Neural crest cell (in vitro differentiated cells): ENCODE measurements around the gene PLEKHH3. TPM values are rescaled to one million over a fixed set of nuclear protein-coding genes. Genes with fewer than 3 reads are reported as not detected.

Source experiments
- DNase-seq: peaks from one replicate; pipeline ENCODE4 v3.0.0; 2021; ENCODE audit warnings: low read depth, mixed read lengths, low spot score
- H3K27ac Mint-ChIP-seq: one replicate; pipeline ENCODE4 v1.8.0; 2021; ENCODE audit warnings: mild to moderate bottlenecking, mixed read lengths; ENCODE audit not compliant: unreplicated experiment
- H3K27me3 Mint-ChIP-seq: 2 replicates; pipeline ENCODE4 v1.8.0; 2021; ENCODE audit warnings: low read depth, mild to moderate bottlenecking, mixed read lengths
- H3K36me3 Mint-ChIP-seq: 2 replicates; pipeline ENCODE4 v1.8.0; 2021; ENCODE audit warnings: low read depth, mild to moderate bottlenecking, mixed read lengths
- H3K4me1 Mint-ChIP-seq: 2 replicates; pipeline ENCODE4 v1.8.0; 2021; ENCODE audit warnings: mixed read lengths
- H3K4me3 Mint-ChIP-seq: one replicate; pipeline ENCODE4 v1.8.0; 2021; ENCODE audit warnings: mild to moderate bottlenecking, mixed read lengths
- H3K9me3 Mint-ChIP-seq: 2 replicates; pipeline ENCODE4 v1.8.0; 2021; ENCODE audit warnings: mixed read lengths
- total RNA-seq: library from RNA; stranded (reverse); gene quantifications from 2 replicates; pipeline ENCODE4 v1.2.1, GENCODE V29; 2021
- TF ChIP-seq, protein P1 (sequence below): fragments of 200-600 bp; sonication (generic); conservative IDR thresholded peaks from 2 replicates; pipeline ENCODE4 v1.5.0; 2021; ENCODE audit warnings: antibody characterized with exemption, mild to moderate bottlenecking

PLEKHH3 gene
- total RNA-seq, 1 donor from 2014 or later = 20.8 TPM

DNA sequence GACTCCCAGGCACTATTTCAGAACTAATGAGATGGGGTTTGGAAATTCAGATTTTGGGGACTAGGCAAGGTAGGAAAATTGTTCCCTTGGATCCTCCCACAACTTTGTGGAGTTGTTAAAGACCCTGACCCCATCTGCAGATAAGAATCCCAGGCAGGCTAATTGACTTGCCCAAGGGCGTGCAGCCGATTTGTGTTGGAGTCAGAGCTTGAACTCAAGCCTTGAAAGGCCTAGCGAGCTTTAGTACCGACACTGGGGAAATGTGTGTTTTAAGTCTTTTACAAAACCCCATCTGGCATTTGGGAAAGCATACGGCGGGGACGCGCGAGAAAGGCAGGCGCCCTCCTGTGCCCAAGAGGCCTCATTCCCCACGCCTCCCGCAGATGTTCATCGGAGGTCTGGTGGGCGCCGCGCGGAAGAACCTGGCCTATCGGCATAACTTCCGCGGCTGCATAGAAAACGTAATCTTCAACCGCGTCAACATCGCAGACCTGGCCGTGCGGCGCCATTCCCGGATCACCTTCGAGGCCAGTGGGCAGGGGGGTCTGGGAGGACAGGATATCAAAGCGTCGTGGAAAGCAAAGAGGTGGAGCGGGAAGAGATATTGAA lies 9.8 kb upstream of the PLEKHH3 start:
- TF ChIP-seq, protein P1, sequence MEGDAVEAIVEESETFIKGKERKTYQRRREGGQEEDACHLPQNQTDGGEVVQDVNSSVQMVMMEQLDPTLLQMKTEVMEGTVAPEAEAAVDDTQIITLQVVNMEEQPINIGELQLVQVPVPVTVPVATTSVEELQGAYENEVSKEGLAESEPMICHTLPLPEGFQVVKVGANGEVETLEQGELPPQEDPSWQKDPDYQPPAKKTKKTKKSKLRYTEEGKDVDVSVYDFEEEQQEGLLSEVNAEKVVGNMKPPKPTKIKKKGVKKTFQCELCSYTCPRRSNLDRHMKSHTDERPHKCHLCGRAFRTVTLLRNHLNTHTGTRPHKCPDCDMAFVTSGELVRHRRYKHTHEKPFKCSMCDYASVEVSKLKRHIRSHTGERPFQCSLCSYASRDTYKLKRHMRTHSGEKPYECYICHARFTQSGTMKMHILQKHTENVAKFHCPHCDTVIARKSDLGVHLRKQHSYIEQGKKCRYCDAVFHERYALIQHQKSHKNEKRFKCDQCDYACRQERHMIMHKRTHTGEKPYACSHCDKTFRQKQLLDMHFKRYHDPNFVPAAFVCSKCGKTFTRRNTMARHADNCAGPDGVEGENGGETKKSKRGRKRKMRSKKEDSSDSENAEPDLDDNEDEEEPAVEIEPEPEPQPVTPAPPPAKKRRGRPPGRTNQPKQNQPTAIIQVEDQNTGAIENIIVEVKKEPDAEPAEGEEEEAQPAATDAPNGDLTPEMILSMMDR = no peak
- no peak for DNase-seq
- H3K4me3 Mint-ChIP-seq = no peak overlapping the region
- H3K9me3 Mint-ChIP-seq = no peaks in the 10 kb centered on the region
- H3K27me3 Mint-ChIP-seq = peaks cover 5% of the 10 kb centered on the region
- H3K36me3 Mint-ChIP-seq = peaks cover 7% of the 10 kb centered on the region
- H3K27ac Mint-ChIP-seq = no peak overlapping the region
- peaks cover 27% of the 10 kb centered on the region for H3K4me1 Mint-ChIP-seq

- H3K4me3 Mint-ChIP-seq = peak overlapping the region; percentile 64
- no peaks in the 10 kb centered on the region for H3K9me3 Mint-ChIP-seq
- no peak overlapping the region for H3K27ac Mint-ChIP-seq
- DNase-seq = no peak
- H3K4me1 Mint-ChIP-seq = peaks cover 32% of the 10 kb centered on the region
- peaks cover 7% of the 10 kb centered on the region for H3K36me3 Mint-ChIP-seq
- H3K27me3 Mint-ChIP-seq = peaks cover 5% of the 10 kb centered on the region
- TF ChIP-seq, protein P1 = no peak
Measured at GRCh38 chr17:42685831-42686230, 9.0 kb upstream of the PLEKHH3 start.

GRCh38 chr17:42684929-42685556 lies 8.2 kb upstream of the PLEKHH3 start:
- no peak for DNase-seq
- Mint-ChIP-seq H3K27ac (no peak overlapping the region), H3K27me3 (peaks cover 5% of the 10 kb centered on the region), H3K4me1 (peaks cover 36% of the 10 kb centered on the region), H3K9me3 (no peaks in the 10 kb centered on the region), H3K36me3 (peaks cover 7% of the 10 kb centered on the region), H3K4me3 (peak overlapping the region; percentile 64)
- TF ChIP-seq, protein P1 = no peak

GRCh38 chr17:42683407-42684034 lies 6.7 kb upstream of the PLEKHH3 start:
- TF ChIP-seq, protein P1 = no peak
- no peak overlapping the region for H3K27ac Mint-ChIP-seq
- peaks cover 7% of the 10 kb centered on the region for H3K36me3 Mint-ChIP-seq
- peak overlapping the region; percentile 91 for H3K4me3 Mint-ChIP-seq
- no peak for DNase-seq
- H3K4me1 Mint-ChIP-seq = peaks cover 43% of the 10 kb centered on the region
- no peaks in the 10 kb centered on the region for H3K9me3 Mint-ChIP-seq
- peaks cover 5% of the 10 kb centered on the region for H3K27me3 Mint-ChIP-seq

GRCh38 chr17:42682722-42683403 lies 6.1 kb upstream of the PLEKHH3 start:
- Mint-ChIP-seq H3K27ac (peak overlapping the region; percentile 14), H3K27me3 (peaks cover 5% of the 10 kb centered on the region)
- DNase-seq = peak; percentile 52

More at GRCh38 chr17:42682722-42683403, 6.1 kb upstream of the PLEKHH3 start:
- Mint-ChIP-seq H3K4me3 (peak overlapping the region; percentile 91), H3K4me1 (peaks cover 49% of the 10 kb centered on the region), H3K9me3 (no peaks in the 10 kb centered on the region), H3K36me3 (peaks cover 7% of the 10 kb centered on the region)
- TF ChIP-seq, protein P1 = no peak
